ENCODE measurements around the gene PLOD1.

DNA sequence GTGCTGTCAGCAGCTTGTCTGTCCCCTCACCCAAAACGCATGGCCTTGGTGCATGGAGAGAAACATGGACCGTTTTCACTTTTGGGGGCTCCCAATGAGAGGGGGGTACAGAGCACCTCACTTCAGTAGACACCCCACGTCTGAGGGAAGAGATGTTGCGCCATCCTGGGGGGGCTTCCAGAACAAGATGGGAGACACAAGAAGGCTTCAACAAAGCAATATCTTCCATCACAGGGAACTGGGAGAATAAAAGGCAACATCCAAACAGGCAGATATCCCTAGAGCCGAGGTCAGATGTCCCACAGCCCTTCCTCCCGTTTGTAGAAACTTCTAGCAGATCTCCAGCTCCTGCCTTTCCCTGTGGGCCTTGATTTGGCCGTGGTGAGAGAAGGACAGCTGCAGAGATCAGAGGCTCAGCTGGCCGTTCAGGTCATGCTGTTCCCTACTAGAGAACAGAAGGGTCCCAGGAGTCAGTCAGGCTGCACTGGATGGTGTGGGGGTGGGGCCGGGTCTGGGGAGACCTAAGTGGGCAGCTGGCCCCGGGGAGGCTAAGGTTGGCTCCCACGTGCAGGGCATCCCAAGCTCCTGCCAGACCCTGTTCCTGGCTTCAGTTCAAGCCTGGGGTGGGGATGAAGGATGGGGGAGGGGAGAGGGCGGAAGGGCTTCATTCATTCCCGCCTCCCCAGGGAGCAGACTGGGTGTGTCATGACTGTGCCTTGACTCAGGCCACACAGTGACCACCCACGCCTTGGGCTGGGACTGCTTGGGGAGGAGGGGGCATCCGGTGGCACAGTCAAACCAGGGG lies 4.4 kb downstream of the PLOD1 start:
- TF ChIP-seq CTCF (IDR thresholded peaks at IDR 0.05) (no peak), POLR2A (IDR thresholded peaks at IDR 0.05) (no peak)
